ENCODE results near the gene DNAH8. TPM values are rescaled to one million over a fixed set of nuclear protein-coding genes. Genes with fewer than 3 reads are reported as not detected.

DNAH8 gene
- total RNA-seq, 1 experiment from 2014 or later = not detected

GRCh38 chr6:38676236-38676973, 38.7 kb upstream of the DNAH8 start:
- H3K27me3 ChIP-seq (ENCODE audit: control insufficient read depth, insufficient read depth, low read length) = no peaks in the 10 kb centered on the region
- CTCF ChIA-PET = no interaction called here
- DNase-seq (ENCODE audit: low read depth, low spot score) = no peak
- no peak overlapping the region for H3K4me3 ChIP-seq (ENCODE audit: low read depth in 2 of 2, low read length in 2 of 2)
- no peak for TF ChIP-seq TCF7L2 (IDR thresholded peaks at IDR 0.05; ENCODE audit: low read depth, low read length)
- no peak for TF ChIP-seq CTCF (IDR thresholded peaks at IDR 0.05)
- TF ChIP-seq REST (IDR thresholded peaks at IDR 0.05; ENCODE audit: insufficient read depth in 1 of 2, low read depth in 2 of 2, low read length in 1 of 2) = no peak
- TF ChIP-seq SIN3A (IDR thresholded peaks at IDR 0.05; ENCODE audit: borderline replicate concordance, insufficient read depth, low read depth, low read length) = no peak
- TF ChIP-seq POLR2AphosphoS5 (IDR thresholded peaks at IDR 0.05; ENCODE audit: low read depth, low read length) = no peak
- TSS peak; percentile 89 for BruUV-seq (replicated peaks)
- in situ Hi-C loops (cut with HindIII; ENCODE audit: low pct_unique_long_range_greater_than_20kb, low sequenced_read_pairs) (no loop called here), intact Hi-C loops (cut with micrococcal nuclease; ENCODE audit: unreplicated experiment) (no loop called here)
- no peaks in the 10 kb centered on the region for H3K9me3 ChIP-seq (ENCODE audit: control insufficient read depth, insufficient read depth, low read depth, low read length)
- POLR2A ChIA-PET = no interaction called here
- H3K36me3 ChIP-seq (ENCODE audit: control insufficient read depth, insufficient read depth, low read length) = peaks cover 14% of the 10 kb centered on the region
- H3K27ac ChIP-seq (ENCODE audit: low read length) = no peak overlapping the region
- no peak for ATAC-seq
- no peaks in the 10 kb centered on the region for H3K4me1 ChIP-seq (ENCODE audit: control insufficient read depth, insufficient read depth, low read length)

DNA sequence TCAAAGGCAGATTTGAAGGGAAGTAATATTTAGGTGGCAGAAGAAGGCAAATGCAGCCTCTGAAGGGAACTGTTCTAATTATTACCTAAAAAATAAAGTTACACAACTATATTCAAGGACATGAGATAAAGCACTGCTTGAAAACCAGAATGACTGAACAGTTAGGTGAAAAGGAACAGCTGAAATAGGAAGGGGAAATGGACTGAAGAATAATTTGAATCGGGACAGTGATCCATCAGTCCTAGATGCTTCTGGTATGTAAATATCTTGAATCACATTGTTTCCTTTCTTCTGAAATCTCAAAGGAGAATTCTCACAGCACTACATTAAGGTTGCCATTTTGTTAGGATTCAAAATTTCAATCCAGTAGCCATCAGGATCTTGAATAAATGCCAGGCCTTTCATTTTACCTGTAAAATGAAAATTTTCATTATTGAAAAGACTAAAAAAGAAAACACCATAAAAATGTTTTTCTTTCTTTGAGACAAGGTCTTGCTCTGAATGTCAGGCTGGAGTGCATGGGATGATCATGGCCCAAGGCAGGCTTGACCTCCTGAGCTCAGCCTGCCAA, 38.1 kb upstream of the DNAH8 start:
- intact Hi-C loops (cut with micrococcal nuclease; ENCODE audit: unreplicated experiment) = no loop called here
- ChIA-PET POLR2A (no interaction called here), CTCF (no interaction called here)
- in situ Hi-C loops (cut with HindIII; ENCODE audit: low pct_unique_long_range_greater_than_20kb, low sequenced_read_pairs) = no loop called here
- TF ChIP-seq TCF7L2 (IDR thresholded peaks at IDR 0.05; ENCODE audit: low read depth, low read length) (no peak), CTCF (IDR thresholded peaks at IDR 0.05) (no peak), SIN3A (IDR thresholded peaks at IDR 0.05; ENCODE audit: borderline replicate concordance, insufficient read depth, low read depth, low read length) (no peak)
- H3K36me3 ChIP-seq (ENCODE audit: control insufficient read depth, insufficient read depth, low read length) = peaks cover 16% of the 10 kb centered on the region
- no peak for ATAC-seq
- no peak overlapping the region for H3K4me3 ChIP-seq (ENCODE audit: low read depth in 2 of 2, low read length in 2 of 2)
- H3K4me1 ChIP-seq (ENCODE audit: control insufficient read depth, insufficient read depth, low read length) = no peaks in the 10 kb centered on the region
- H3K9me3 ChIP-seq (ENCODE audit: control insufficient read depth, insufficient read depth, low read depth, low read length) = no peaks in the 10 kb centered on the region
- no peak overlapping the region for H3K27ac ChIP-seq (ENCODE audit: low read length)
- no TSS peak for BruUV-seq (replicated peaks)
- no peaks in the 10 kb centered on the region for H3K27me3 ChIP-seq (ENCODE audit: control insufficient read depth, insufficient read depth, low read length)
- no peak for DNase-seq (ENCODE audit: low read depth, low spot score)

Measured in Panc1 (cell line).